T-helper 1 cell treated with Interleukin-12 subunit alpha and Interleukin-12 subunit beta and Interleukin-4 antibody, amounts not matched to agents 30 ng/mL and 1 ng/mL, for 36 hours (primary cell): ENCODE measurements around the gene CYS1. TPM values are rescaled to one million over a fixed set of nuclear protein-coding genes. Genes with fewer than 3 reads are reported as not detected.
"Not testable (repeated sequence)": the region's sequence is repeated elsewhere in the genome, so short reads cannot be mapped to it uniquely, and the experiment has no call there.

Experiments used
- intact Hi-C: fragments of 100-400 bp; cut with micrococcal nuclease; formaldehyde crosslinking; loops from one replicate; pipeline ENCODE4 v1.15.1; 2024
- total RNA-seq: library from RNA; stranded (reverse); gene quantifications from 2 replicates; pipeline ENCODE4 v1.2.3, GENCODE V29; 2022

The CYS1 gene
- total RNA-seq, 1 donor from 2014 or later: 1.6 TPM

DNA sequence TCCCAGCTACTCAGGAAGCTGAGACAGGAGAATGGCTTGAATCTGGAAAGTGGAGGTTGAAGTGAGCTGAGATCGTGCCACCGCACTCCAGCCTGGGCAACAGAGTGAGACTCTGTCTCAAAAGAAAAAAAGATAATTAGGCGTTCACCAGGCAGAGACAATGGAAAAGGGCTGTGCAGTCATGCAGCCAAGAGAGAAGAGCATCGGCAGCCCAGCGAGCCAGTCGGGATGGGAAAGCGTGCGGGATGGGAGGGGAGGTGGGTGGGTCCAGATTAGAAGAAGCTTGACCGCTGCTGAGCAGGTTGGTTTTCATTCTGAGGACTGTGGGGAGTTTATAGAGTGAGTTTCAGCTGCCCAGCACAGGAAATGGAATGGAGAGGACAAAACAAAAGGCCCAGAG lies 15.0 kb upstream of the CYS1 start:
- intact Hi-C loops: no loop called here

GRCh38 chr2:10094271-10094814 lies 14.1 kb upstream of the CYS1 start:
- intact Hi-C loops: no loop called here

- intact Hi-C loops: not testable (repeated sequence)
These were observed 11.7 kb upstream of the CYS1 start for GRCh38 chr2:10091889-10092244.

DNA sequence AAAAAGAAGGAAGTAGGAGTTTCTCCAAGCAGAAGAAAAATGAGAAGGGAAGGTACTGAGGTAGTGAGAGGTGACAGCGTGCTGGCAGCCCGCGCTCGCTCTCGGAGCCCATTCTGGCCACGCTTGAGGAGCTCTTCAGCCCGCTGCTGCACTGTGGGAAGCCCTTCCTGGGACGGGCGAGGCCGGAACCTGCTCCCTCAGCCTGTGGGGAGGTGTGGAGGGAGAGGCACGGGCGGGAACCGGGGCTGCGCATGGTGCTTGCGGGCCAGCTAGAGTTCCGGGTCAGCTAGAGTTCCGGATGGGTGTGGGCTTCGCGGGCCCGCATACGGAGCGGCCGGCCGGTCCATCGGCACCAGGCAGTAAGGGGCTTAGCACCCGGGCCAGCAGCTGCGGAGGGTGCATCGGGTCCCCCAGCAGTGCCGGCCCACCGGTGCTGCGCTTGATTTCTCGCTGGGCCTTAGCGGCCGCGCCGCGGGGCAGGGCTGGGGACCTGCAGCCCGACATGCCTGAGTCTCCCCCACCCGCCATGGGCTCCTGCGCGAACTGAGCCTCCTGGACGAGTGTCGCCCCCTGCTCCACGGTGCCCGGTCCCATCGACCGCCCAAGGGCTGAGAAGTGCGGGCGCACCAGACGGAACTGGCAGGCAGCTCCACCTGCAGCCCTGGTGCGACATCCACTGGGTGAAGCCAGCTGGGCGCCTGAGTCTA lies 11.1 kb upstream of the CYS1 start:
- intact Hi-C loops: no loop called here

GRCh38 chr2:10089565-10090190 lies 9.5 kb upstream of the CYS1 start:
- intact Hi-C loops: no loop called here

DNA sequence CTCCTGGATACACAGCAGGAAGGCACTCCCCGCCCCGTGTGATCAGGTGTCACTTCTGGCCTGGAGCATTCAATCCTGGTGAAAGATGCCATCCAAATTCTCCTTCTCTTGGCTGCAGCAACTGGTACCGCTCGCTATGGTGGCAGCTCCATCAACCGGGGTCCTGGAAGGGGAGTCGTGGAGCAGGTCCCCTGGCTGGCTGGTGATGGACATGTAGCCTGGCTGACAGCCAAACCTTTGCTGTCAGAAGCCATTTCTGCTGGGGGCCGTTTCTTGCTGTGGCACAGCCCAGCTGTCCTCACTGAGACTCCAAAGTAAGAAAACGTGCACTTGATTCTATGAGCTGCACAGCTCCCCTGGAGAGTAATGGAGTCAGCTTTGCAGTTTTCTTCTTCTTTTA lies 7.1 kb upstream of the CYS1 start:
- intact Hi-C loops: no loop called here

GRCh38 chr2:10086950-10087349 lies 6.7 kb upstream of the CYS1 start:
- intact Hi-C loops: no loop called here

GRCh38 chr2:10085668-10086059 lies 5.5 kb upstream of the CYS1 start:
- intact Hi-C loops: no loop called here

GRCh38 chr2:10085043-10085667 lies 4.9 kb upstream of the CYS1 start:
- intact Hi-C loops: no loop called here

- intact Hi-C loops: no loop called here
These were observed 4.1 kb upstream of the CYS1 start for GRCh38 chr2:10084223-10084865.

DNA sequence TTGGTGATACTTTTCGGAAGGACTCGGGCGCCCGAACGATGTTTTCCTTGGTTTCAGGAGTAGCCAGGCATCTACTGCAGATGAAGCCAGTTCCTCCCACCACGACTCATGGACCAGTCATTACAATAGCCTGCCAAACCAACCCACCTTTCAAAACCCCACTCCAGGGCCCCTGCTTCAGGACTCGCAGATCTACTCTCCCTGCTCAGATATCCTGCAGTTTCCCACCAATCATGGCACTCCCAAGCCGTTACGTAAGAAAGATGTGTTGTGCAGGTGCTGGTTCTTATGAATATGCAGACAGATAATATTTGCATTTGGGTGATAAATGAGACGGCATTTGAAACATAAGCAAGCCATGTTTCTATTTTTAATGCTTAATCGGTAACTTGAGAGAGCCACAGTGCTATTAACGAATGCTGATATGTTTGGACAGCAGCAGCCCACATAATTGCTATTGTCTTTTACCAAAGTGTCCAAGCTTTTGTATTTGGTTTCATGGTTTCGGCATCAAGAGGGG lies 3.5 kb upstream of the CYS1 start:
- intact Hi-C loops: no loop called here

GRCh38 chr2:10083046-10083445 lies 2.8 kb upstream of the CYS1 start:
- intact Hi-C loops: no loop called here

DNA sequence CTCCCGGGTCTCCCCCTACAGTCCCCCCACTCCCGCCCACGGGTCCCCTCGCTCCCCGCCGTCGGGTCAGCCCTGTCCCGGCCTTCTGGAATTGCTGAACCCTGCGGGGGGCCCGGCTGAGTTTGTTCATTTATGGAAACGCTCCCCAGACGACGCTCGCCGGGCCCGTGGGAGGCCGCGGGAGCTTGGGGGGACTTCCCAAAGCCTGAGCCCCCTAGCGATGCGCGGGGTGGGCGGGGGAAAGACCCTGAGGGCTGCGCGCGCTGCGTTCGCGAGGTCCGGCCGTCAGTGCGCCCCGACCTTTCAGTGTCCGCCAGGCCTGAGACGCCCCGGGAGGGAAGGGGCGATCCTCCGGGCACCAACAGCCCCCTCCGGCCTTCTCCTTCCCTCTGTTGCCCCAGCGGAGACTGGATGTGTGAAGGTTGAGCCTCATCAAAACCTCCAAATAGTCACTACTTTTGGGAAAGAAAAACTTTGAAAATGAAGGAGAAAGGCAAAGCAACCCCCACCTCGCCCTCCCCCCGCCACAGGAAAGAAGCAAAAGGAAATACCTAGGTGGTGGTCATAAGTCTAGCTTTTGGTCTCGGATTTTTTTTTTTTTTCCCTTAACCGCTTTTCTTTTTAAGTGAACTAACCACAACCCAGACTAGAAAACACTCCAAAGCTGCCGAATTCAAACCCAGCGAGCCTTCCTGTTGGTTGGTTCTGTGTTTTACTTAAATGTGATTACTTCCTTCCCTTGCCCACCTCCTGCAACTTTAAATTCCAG lies 509 bp upstream of the CYS1 start:
- intact Hi-C loops: loop anchor here (1.0 kb wide), 2 partner anchors 8 to 40 kb away; no protein-coding TSS in a partner anchor

DNA sequence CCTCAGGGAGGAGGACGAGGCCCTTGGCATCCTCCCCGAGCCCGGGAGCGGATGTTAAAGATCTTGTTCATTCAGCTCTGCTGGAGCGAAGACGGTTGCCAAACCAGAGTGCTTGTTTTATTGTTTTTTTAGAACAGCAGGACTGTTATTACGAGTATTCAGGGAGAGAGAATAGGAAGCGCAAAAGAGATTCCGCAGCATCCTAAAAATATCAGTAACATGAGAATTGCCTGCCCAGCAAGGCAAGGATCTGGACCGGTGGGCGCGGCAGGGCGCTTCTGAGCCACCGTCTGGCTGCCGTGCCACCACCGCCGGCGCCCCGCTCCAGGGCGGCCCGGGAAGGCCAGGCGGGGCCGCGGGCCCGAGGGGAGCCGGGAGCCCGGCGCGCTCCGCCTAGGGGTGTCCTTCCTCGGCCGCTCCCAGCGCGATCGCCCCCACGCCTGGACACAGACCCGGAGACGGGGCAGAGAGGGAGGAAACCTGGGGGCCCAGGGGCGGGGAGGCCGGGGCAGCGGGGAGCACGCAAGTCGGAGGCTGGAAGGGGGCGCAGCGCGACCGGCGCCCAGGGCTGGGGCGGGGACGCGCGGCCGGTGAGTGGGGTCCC lies 843 bp downstream of the CYS1 start:
- intact Hi-C loops: no loop called here

- intact Hi-C loops: no loop called here
These were observed 1.4 kb downstream of the CYS1 start for GRCh38 chr2:10078704-10079265.

DNA sequence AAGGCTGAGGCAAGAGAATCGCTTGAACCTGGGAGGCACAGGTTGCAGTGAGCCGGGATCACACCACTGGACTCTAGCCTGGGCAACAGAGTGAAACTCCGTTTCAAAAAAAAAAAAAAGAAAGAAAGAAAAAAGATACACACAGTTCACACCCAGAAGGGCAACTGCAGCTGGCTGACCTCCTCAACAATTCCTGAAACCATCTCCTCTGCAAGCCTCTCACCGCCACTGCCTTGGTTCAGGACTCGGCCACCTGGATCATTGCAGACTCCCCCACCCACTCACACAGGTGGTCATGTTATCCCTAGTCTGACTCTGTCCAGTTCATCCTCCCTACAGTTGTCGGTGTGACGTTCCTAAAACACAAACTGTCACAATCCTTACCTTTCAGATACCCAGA lies 2.2 kb downstream of the CYS1 start:
- intact Hi-C loops: no loop called here

DNA sequence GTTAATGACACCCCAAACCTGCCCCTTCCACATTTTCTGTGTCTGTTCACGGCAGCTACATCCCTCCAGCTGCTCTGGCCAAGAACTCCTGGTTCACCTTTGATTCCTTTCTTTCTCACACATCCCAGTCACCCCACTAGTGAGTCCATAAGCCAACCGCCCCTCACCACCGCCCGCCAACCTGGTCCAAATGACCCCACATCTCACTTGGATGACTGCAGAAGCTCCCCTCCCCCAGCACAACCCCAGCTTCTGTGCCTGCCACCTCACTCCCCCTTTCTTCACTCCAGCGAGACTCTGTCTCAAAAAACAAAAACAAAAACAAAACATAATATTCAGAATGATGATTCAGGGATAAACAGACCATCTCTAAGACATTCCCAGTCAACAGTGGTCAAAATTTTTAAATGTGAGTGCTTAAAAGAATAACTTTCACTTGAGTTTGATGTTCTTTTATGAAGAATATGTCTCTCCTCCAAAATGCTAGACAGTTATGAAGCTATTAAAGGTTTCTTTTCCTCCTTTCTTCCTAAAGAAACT lies 3.2 kb downstream of the CYS1 start:
- intact Hi-C loops: no loop called here

GRCh38 chr2:10076511-10076910 lies 3.7 kb downstream of the CYS1 start:
- intact Hi-C loops: no loop called here

- intact Hi-C loops: no loop called here
These were observed 4.5 kb downstream of the CYS1 start for GRCh38 chr2:10075571-10076209.

- intact Hi-C loops: no loop called here
These were observed 5.1 kb downstream of the CYS1 start for GRCh38 chr2:10075101-10075500.
